Mesodermal cell (in vitro differentiated cells): ENCODE data around the gene APOE. TPM values are rescaled to one million over a fixed set of nuclear protein-coding genes. Genes with fewer than 3 reads are reported as not detected.
"Not testable (repeated sequence)": the region's sequence is repeated elsewhere in the genome, so short reads cannot be mapped to it uniquely, and the experiment has no call there.

ENCODE experiments used
- H3K27ac ChIP-seq: 2 replicates; pipeline ENCODE4 v1.7.0; 2013; ENCODE audit warnings: mild to moderate bottlenecking, low read depth, low read length, moderate library complexity; ENCODE audit not compliant: severe bottlenecking
- H3K36me3 ChIP-seq: 2 replicates; pipeline ENCODE4 v1.7.1; 2013; ENCODE audit warnings: mild to moderate bottlenecking, low read length, moderate library complexity; ENCODE audit not compliant: control insufficient read depth, insufficient read depth
- H3K4me1 ChIP-seq: one replicate; pipeline ENCODE4 v1.7.1; 2013; ENCODE audit warnings: mild to moderate bottlenecking, low read length; ENCODE audit not compliant: insufficient read depth, control insufficient read depth, poor library complexity, severe bottlenecking
- H3K4me3 ChIP-seq: 2 replicates; pipeline ENCODE4 v1.7.0; 2013; ENCODE audit warnings: low read length, control low read depth, mild to moderate bottlenecking; ENCODE audit not compliant: insufficient read depth, poor library complexity, severe bottlenecking; ENCODE audit errors: extremely low read depth
- H3K9me3 ChIP-seq: 2 replicates; pipeline ENCODE4 v1.7.1; 2013; ENCODE audit warnings: mild to moderate bottlenecking, low read length, moderate library complexity; ENCODE audit not compliant: control insufficient read depth
- WGBS, 2 experiments: methylation state at CpG; one replicate each; pipeline ENCODE4 v1.1.5; 2013; ENCODE audit warnings: missing lambda C conversion rate in 2 of 2; ENCODE audit not compliant: insufficient coverage in 2 of 2; 5-methylcytosine and 5-hydroxymethylcytosine counted together
- polyA plus RNA-seq, 2 experiments: library from polyadenylated mRNA; stranded (reverse); fragments of 50-300 nt; gene quantifications; one replicate each; pipeline ENCODE4 v1.2.3, GENCODE V29; 2013

APOE gene
- 395 TPM for polyA plus RNA-seq (2013, experiment 1 of 2)
- 321 TPM for polyA plus RNA-seq (2013, experiment 2 of 2)

- Histone ChIP-seq H3K27ac (peak within 1 kb of the TSS; percentile 83), H3K36me3 (peaks cover 46% of the 10 kb centered on the region), H3K4me3 (peak within 1 kb of the TSS; percentile 61), H3K9me3 (no peaks in the 10 kb centered on the region), H3K4me1 (peaks cover 10% of the 10 kb centered on the region)
- 1 to 4% methylated on average over 14 to 16 of the region's 20 CpGs for WGBS, 2 experiments
Measured at GRCh38 chr19:44905437-44906160, at the start of gene APOE. Gene APOE, plus strand, starts transcription at chr19:44905796. Its CDS starts 829 bp downstream, at chr19:44906625.

- WGBS, 2 experiments, result 92 to 94% methylated on average over 7 to 8 of the region's 10 CpGs
Measured at GRCh38 chr19:44856421-44857083, 49.0 kb upstream of the APOE start.

GRCh38 chr19:44857837-44858236 is 47.8 kb upstream of the APOE start:
- peaks cover 91% of the 10 kb centered on the region for H3K36me3 ChIP-seq
- WGBS, 2 experiments, result 100% methylated on average over 4 of the region's 4 CpGs
- no peak overlapping the region for H3K4me3 ChIP-seq
- H3K4me1 ChIP-seq, result no peaks in the 10 kb centered on the region
- no peaks in the 10 kb centered on the region for H3K9me3 ChIP-seq
- no peak overlapping the region for H3K27ac ChIP-seq

More at GRCh38 chr19:44856421-44857083, 49.0 kb upstream of the APOE start:
- Histone ChIP-seq H3K27ac (no peak overlapping the region), H3K36me3 (peaks cover 92% of the 10 kb centered on the region), H3K4me3 (no peak overlapping the region), H3K4me1 (peaks cover 7% of the 10 kb centered on the region), H3K9me3 (no peaks in the 10 kb centered on the region)

GRCh38 chr19:44861576-44861975 is 44.0 kb upstream of the APOE start:
- H3K36me3 ChIP-seq, result peaks cover 87% of the 10 kb centered on the region
- not testable (repeated sequence) for H3K4me1 ChIP-seq, H3K9me3 ChIP-seq, H3K27ac ChIP-seq, H3K4me3 ChIP-seq
- WGBS, 2 experiments, result 95% methylated on average over 2 of the region's 3 CpGs; no CpG with 5 or more reads in 1 of the 2 experiments

GRCh38 chr19:44863990-44864389 is 41.6 kb upstream of the APOE start:
- no peaks in the 10 kb centered on the region for H3K9me3 ChIP-seq
- H3K27ac ChIP-seq, result no peak overlapping the region
- H3K36me3 ChIP-seq, result peaks cover 89% of the 10 kb centered on the region
- no CpG with 5 or more reads among the region's 2 CpGs for WGBS, 2 experiments
- H3K4me1 ChIP-seq, result no peaks in the 10 kb centered on the region
- no peak overlapping the region for H3K4me3 ChIP-seq

GRCh38 chr19:44865196-44865767 is 40.3 kb upstream of the APOE start:
- WGBS, 2 experiments, result 97 to 98% methylated on average over 26 to 27 of the region's 27 CpGs
- H3K4me3 ChIP-seq, result no peak overlapping the region
- H3K27ac ChIP-seq, result no peak overlapping the region
- no peaks in the 10 kb centered on the region for H3K4me1 ChIP-seq
- no peaks in the 10 kb centered on the region for H3K9me3 ChIP-seq
- peaks cover 87% of the 10 kb centered on the region for H3K36me3 ChIP-seq

- WGBS, 2 experiments, result 92 to 100% methylated on average over 4 of the region's 4 CpGs
- H3K27ac ChIP-seq, result no peak overlapping the region
- no peak overlapping the region for H3K4me3 ChIP-seq
- H3K9me3 ChIP-seq, result no peaks in the 10 kb centered on the region
- H3K36me3 ChIP-seq, result peaks cover 86% of the 10 kb centered on the region
- no peaks in the 10 kb centered on the region for H3K4me1 ChIP-seq
Measured at GRCh38 chr19:44866664-44867063, 38.9 kb upstream of the APOE start.

- Histone ChIP-seq H3K9me3 (no peaks in the 10 kb centered on the region), H3K4me3 (no peak overlapping the region), H3K27ac (no peak overlapping the region), H3K4me1 (no peaks in the 10 kb centered on the region), H3K36me3 (peaks cover 86% of the 10 kb centered on the region)
- WGBS, 2 experiments, result 92 to 95% methylated on average over 12 of the region's 12 CpGs
Measured at GRCh38 chr19:44867578-44867977, 38.0 kb upstream of the APOE start.

GRCh38 chr19:44869733-44870470 is 35.7 kb upstream of the APOE start:
- H3K4me1 ChIP-seq, result peaks cover 20% of the 10 kb centered on the region
- H3K27ac ChIP-seq, result no peak overlapping the region
- H3K36me3 ChIP-seq, result peaks cover 95% of the 10 kb centered on the region
- WGBS, 2 experiments, result 96 to 97% methylated on average over 12 of the region's 13 CpGs
- H3K9me3 ChIP-seq, result no peaks in the 10 kb centered on the region
- H3K4me3 ChIP-seq, result no peak overlapping the region

- Histone ChIP-seq H3K4me1 (peaks cover 37% of the 10 kb centered on the region), H3K9me3 (no peaks in the 10 kb centered on the region), H3K36me3 (peaks cover 93% of the 10 kb centered on the region), H3K4me3 (no peak overlapping the region), H3K27ac (no peak overlapping the region)
- WGBS, 2 experiments, result 97 to 99% methylated on average over 14 of the region's 14 CpGs
Measured at GRCh38 chr19:44871809-44872208, 33.8 kb upstream of the APOE start.
